K562 (cell line): ENCODE measurements around the gene BCL7C. TPM values are rescaled to one million over a fixed set of nuclear protein-coding genes. Genes with fewer than 3 reads are reported as not detected.

ENCODE experiments used
- C11orf30 ChIP-seq: fragments of 450-650 bp; IDR thresholded peaks from 2 replicates; pipeline ENCODE4 v1.6.1; 2016; ENCODE audit warnings: low read depth, mild to moderate bottlenecking
- CBFB ChIP-seq: sonication (generic); formaldehyde crosslinking; IDR thresholded peaks from 2 replicates; pipeline ENCODE4 v1.4.0; 2020; ENCODE audit warnings: mild to moderate bottlenecking, missing genetic modification reagents
- CCNT2 ChIP-seq: IDR thresholded peaks from 2 replicates; pipeline ENCODE4 v1.6.1; 2011; ENCODE audit warnings: borderline replicate concordance, low read depth, mild to moderate bottlenecking, moderate library complexity, mixed read lengths, low read length; ENCODE audit not compliant: insufficient read length; ENCODE audit errors: extremely low read depth
- ESRRA ChIP-seq: fragments of 450-650 bp; IDR thresholded peaks from 2 replicates; pipeline ENCODE4 v1.6.1; 2014; ENCODE audit warnings: low read depth, mild to moderate bottlenecking, moderate library complexity, borderline replicate concordance
- GABPB1 ChIP-seq: sonication (generic); formaldehyde crosslinking; IDR thresholded peaks from 2 replicates; pipeline ENCODE4 v1.8.0; 2022; ENCODE audit warnings: mild to moderate bottlenecking, missing genetic modification reagents
- KLF1 ChIP-seq: fragments of 450-650 bp; IDR thresholded peaks from 2 replicates; pipeline ENCODE4 v1.6.1; 2016; ENCODE audit warnings: missing genetic modification characterization, missing compliant biosample characterization
- LEF1 ChIP-seq: fragments of 450-650 bp; IDR thresholded peaks from 2 replicates; pipeline ENCODE4 v1.6.1; 2016; ENCODE audit warnings: mild to moderate bottlenecking
- MCM3 ChIP-seq: fragments of 450-650 bp; IDR thresholded peaks from 2 replicates; pipeline ENCODE4 v1.6.1; 2016
- NFIC ChIP-seq: fragments of 450-650 bp; IDR thresholded peaks from 2 replicates; pipeline ENCODE4 v1.6.1; 2017; ENCODE audit warnings: mild to moderate bottlenecking, inconsistent platforms
- NR2C2 ChIP-seq, 2 experiments: fragments of 200-800 bp in 1 of 2; sonication (Bioruptor generic) in 1 of 2; sonication (generic) in 1 of 2; formaldehyde crosslinking in 1 of 2; IDR thresholded peaks; 2 replicates each; pipeline versions ENCODE4 v1.6.1 to v1.8.0; 2016 to 2022; ENCODE audit warnings: mild to moderate bottlenecking in 1 of 2, missing compliant biosample characterization in 1 of 2, missing genetic modification characterization in 1 of 2, missing genetic modification reagents in 1 of 2
- PRDM10 ChIP-seq: fragments of 450-650 bp; IDR thresholded peaks from 2 replicates; pipeline ENCODE4 v1.6.1; 2018; ENCODE audit not compliant: partially characterized antibody
- TEAD2 ChIP-seq: fragments of 450-650 bp; IDR thresholded peaks from 2 replicates; pipeline ENCODE4 v1.6.1; 2016; ENCODE audit warnings: missing genetic modification characterization, control low read depth, missing compliant biosample characterization
- TRIM28 ChIP-seq: fragments of 450-650 bp; IDR thresholded peaks from 2 replicates; pipeline ENCODE4 v1.6.1; 2017
- ZNF41 ChIP-seq: fragments of 250-450 bp; sonication (Bioruptor Pico); conservative IDR thresholded peaks from 2 replicates; pipeline ENCODE4 v1.4.0; 2020; ENCODE audit warnings: mild to moderate bottlenecking
- ZNF766 ChIP-seq: fragments of 200-800 bp; sonication (Bioruptor generic); conservative IDR thresholded peaks from 2 replicates; pipeline ENCODE4 v1.6.1; 2016; ENCODE audit warnings: missing genetic modification characterization, missing compliant biosample characterization
- polyA plus RNA-seq, 8 experiments: library from polyadenylated mRNA; depleted of rRNA in 4 of 8; stranded (reverse) in 5 of 8; unstranded in 3 of 8; fragments of >200 nt; fragmentation: Nextera tagmentation in 2 of 8; fragmentation: Illumina TruSeq in 1 of 8; extraction: Ambion mirVana in 2 of 8; extraction: Trizol in 1 of 8; gene quantifications; 2 replicates each; pipeline versions ENCODE4 v1.2.1 to v1.2.3, GENCODE V29; 2011 to 2014; ENCODE audit warnings: inconsistent platforms in 1 of 8, missing spikeins in 1 of 8
- total RNA-seq, 7 experiments: library from RNA; depleted of rRNA in 6 of 7; stranded (reverse); fragments of >200 nt in 6 of 7; fragmentation: Illumina TruSeq in 2 of 7; extraction: Trizol in 2 of 7; gene quantifications; 2 replicates each; pipeline versions ENCODE4 v1.2.1 to v1.2.3, GENCODE V29; 2011 to 2021; ENCODE audit warnings: low replicate concordance in 1 of 7
- TF ChIP-seq, protein P1 (sequence below): sonication (generic); formaldehyde crosslinking; IDR thresholded peaks from 2 replicates; pipeline ENCODE4 v1.8.0; 2023; ENCODE audit warnings: missing genetic modification reagents, mild to moderate bottlenecking, borderline replicate concordance
- TF ChIP-seq, protein P2 (sequence below): IDR thresholded peaks from 2 replicates; pipeline ENCODE4 v1.6.1; 2016; ENCODE audit warnings: missing genetic modification characterization, missing compliant biosample characterization

Gene BCL7C
- total and polyA plus RNA-seq, 9 of the 15 experiments (the other 6 are each of a cell fraction or from before 2014, with no cell fraction given) = 1.7 to 85.8 (median 19.6) TPM

DNA sequence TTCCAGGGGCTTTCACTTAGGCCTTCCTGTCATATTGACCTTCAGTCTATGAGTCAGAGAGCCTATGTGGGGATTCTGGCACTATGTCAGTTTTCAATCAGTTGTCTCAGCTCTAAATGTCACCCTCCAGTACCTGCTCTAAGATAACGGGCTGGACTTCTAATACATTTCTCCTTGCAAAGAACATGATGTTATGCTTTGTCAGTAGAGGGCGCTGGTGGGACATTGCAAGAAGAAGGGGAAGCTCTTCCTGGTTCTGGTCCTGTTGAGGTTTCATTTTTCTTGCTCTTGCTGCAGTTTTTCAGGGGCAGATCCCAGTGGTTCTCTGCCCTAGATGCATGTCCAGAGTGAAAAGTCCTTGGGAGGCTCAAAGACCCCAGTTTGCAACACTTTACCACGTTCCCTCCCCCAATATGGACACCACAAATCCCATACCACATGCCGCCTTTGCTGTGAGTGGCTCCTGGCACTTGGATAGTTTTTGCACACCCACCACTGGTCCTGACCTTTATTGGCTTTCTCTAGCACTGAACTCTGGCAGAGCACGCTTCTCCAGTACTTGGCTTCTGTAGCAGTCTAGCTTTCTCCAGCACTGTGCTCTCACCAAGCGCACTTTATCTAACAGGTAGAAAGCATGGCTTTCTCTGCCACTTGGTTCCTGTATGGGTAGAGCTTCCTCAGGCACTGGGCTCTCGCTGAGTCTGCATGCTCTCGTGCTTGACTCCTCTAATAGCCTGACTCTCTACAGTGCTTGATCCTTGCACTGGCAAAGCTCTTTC lies 49.0 kb downstream of the BCL7C start (continued):
- TF ChIP-seq, protein P1, sequence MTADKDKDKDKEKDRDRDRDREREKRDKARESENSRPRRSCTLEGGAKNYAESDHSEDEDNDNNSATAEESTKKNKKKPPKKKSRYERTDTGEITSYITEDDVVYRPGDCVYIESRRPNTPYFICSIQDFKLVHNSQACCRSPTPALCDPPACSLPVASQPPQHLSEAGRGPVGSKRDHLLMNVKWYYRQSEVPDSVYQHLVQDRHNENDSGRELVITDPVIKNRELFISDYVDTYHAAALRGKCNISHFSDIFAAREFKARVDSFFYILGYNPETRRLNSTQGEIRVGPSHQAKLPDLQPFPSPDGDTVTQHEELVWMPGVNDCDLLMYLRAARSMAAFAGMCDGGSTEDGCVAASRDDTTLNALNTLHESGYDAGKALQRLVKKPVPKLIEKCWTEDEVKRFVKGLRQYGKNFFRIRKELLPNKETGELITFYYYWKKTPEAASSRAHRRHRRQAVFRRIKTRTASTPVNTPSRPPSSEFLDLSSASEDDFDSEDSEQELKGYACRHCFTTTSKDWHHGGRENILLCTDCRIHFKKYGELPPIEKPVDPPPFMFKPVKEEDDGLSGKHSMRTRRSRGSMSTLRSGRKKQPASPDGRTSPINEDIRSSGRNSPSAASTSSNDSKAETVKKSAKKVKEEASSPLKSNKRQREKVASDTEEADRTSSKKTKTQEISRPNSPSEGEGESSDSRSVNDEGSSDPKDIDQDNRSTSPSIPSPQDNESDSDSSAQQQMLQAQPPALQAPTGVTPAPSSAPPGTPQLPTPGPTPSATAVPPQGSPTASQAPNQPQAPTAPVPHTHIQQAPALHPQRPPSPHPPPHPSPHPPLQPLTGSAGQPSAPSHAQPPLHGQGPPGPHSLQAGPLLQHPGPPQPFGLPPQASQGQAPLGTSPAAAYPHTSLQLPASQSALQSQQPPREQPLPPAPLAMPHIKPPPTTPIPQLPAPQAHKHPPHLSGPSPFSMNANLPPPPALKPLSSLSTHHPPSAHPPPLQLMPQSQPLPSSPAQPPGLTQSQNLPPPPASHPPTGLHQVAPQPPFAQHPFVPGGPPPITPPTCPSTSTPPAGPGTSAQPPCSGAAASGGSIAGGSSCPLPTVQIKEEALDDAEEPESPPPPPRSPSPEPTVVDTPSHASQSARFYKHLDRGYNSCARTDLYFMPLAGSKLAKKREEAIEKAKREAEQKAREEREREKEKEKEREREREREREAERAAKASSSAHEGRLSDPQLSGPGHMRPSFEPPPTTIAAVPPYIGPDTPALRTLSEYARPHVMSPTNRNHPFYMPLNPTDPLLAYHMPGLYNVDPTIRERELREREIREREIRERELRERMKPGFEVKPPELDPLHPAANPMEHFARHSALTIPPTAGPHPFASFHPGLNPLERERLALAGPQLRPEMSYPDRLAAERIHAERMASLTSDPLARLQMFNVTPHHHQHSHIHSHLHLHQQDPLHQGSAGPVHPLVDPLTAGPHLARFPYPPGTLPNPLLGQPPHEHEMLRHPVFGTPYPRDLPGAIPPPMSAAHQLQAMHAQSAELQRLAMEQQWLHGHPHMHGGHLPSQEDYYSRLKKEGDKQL (CRISPR knock-in tag) = no peak
- TF ChIP-seq TRIM28 = no peak
- TF ChIP-seq NR2C2 (CRISPR knock-in tag; IDR thresholded peaks at IDR 0.05) = no peak
- TF ChIP-seq NR2C2 (tag; IDR thresholded peaks at IDR 0.05) = no peak
- no peak for TF ChIP-seq CCNT2
- TF ChIP-seq, protein P2, sequence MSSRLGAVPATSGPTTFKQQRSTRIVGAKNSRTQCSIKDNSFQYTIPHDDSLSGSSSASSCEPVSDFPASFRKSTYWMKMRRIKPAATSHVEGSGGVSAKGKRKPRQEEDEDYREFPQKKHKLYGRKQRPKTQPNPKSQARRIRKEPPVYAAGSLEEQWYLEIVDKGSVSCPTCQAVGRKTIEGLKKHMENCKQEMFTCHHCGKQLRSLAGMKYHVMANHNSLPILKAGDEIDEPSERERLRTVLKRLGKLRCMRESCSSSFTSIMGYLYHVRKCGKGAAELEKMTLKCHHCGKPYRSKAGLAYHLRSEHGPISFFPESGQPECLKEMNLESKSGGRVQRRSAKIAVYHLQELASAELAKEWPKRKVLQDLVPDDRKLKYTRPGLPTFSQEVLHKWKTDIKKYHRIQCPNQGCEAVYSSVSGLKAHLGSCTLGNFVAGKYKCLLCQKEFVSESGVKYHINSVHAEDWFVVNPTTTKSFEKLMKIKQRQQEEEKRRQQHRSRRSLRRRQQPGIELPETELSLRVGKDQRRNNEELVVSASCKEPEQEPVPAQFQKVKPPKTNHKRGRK (tag) = no peak
- TF ChIP-seq ESRRA = peak; percentile 80; the same call in 1 of the 2 replicates
- TF ChIP-seq KLF1 (tag) = no peak
- TF ChIP-seq C11orf30 = 0 out of 2 replicates have a peak, but pooled peaks have one; percentile 31
- peak; percentile 44; the same call in 1 of the 2 replicates for TF ChIP-seq GABPB1 (CRISPR knock-in tag)
- TF ChIP-seq CBFB = no peak
- TF ChIP-seq ZNF766 (CRISPR knock-in tag) = peak; percentile 73
- TF ChIP-seq ZNF41 (CRISPR knock-in tag) = no peak
- TF ChIP-seq NFIC = peak; percentile 84
- no peak for TF ChIP-seq PRDM10
- TF ChIP-seq TEAD2 (tag) = no peak
- 0 out of 2 replicates have a peak, but pooled peaks have one; percentile 12 for TF ChIP-seq LEF1
- no peak for TF ChIP-seq MCM3
